ENCODE results near the gene GABRD. TPM values are rescaled to one million over a fixed set of nuclear protein-coding genes. Genes with fewer than 3 reads are reported as not detected.

GABRD gene
- polyA plus RNA-seq, 1 experiment: not detected

- H3K27me3 ChIP-seq (ENCODE audit: control insufficient read depth, insufficient read depth, low read length): peaks cover 2% of the 10 kb centered on the region; the same call in 1 of the 2 replicates
- no peak for TF ChIP-seq CTCF (IDR thresholded peaks at IDR 0.05; ENCODE audit: insufficient read depth, low read depth, low read length)
- CTCF ChIA-PET: interaction anchor here (0.8 to 1.4 kb wide), 2 partner anchors 10 to 48 kb away, joined by 5 read pairs; no protein-coding TSS in a partner anchor
- H3K4me3 ChIP-seq (ENCODE audit: low read depth, low read length): no peak overlapping the region
- POLR2A ChIA-PET: no interaction called here
- H3K36me3 ChIP-seq (ENCODE audit: control insufficient read depth, insufficient read depth, low read length): no peaks in the 10 kb centered on the region
- DNase-seq (ENCODE audit: low read depth): no peak
These were observed 22.9 kb upstream of the GABRD start for GRCh38 chr1:1996207-1996651.

- H3K36me3 ChIP-seq (ENCODE audit: control insufficient read depth, insufficient read depth, low read length): no peaks in the 10 kb centered on the region
- TF ChIP-seq CTCF (IDR thresholded peaks at IDR 0.05; ENCODE audit: insufficient read depth, low read depth, low read length): no peak
- H3K27me3 ChIP-seq (ENCODE audit: control insufficient read depth, insufficient read depth, low read length): peaks cover 2% of the 10 kb centered on the region; the same call in 1 of the 2 replicates
- DNase-seq (ENCODE audit: low read depth): no peak
- CTCF ChIA-PET: no interaction called here
- no peak overlapping the region for H3K4me3 ChIP-seq (ENCODE audit: low read depth, low read length)
- POLR2A ChIA-PET: no interaction called here
These were observed 21.6 kb upstream of the GABRD start for GRCh38 chr1:1997576-1997975.

- Histone ChIP-seq H3K36me3 (ENCODE audit: control insufficient read depth, insufficient read depth, low read length) (no peaks in the 10 kb centered on the region), H3K27me3 (ENCODE audit: control insufficient read depth, insufficient read depth, low read length) (peaks cover 12% of the 10 kb centered on the region), H3K4me3 (ENCODE audit: low read depth, low read length) (no peak overlapping the region)
- DNase-seq (ENCODE audit: low read depth): no peak
- no peak for TF ChIP-seq CTCF (IDR thresholded peaks at IDR 0.05; ENCODE audit: insufficient read depth, low read depth, low read length)
- CTCF ChIA-PET: no interaction called here
- POLR2A ChIA-PET: no interaction called here
These were observed 18.7 kb upstream of the GABRD start for GRCh38 chr1:2000432-2000831.

- no peaks in the 10 kb centered on the region for H3K36me3 ChIP-seq (ENCODE audit: control insufficient read depth, insufficient read depth, low read length)
- TF ChIP-seq CTCF (IDR thresholded peaks at IDR 0.05; ENCODE audit: insufficient read depth, low read depth, low read length): no peak
- ChIA-PET POLR2A (no interaction called here), CTCF (no interaction called here)
- H3K4me3 ChIP-seq (ENCODE audit: low read depth, low read length): no peak overlapping the region
- DNase-seq (ENCODE audit: low read depth): no peak
- peaks cover 12% of the 10 kb centered on the region for H3K27me3 ChIP-seq (ENCODE audit: control insufficient read depth, insufficient read depth, low read length)
These were observed 18.3 kb upstream of the GABRD start for GRCh38 chr1:2000850-2001249.

GRCh38 chr1:2001773-2002411, 17.3 kb upstream of the GABRD start:
- POLR2A ChIA-PET: no interaction called here
- no peaks in the 10 kb centered on the region for H3K36me3 ChIP-seq (ENCODE audit: control insufficient read depth, insufficient read depth, low read length)
- TF ChIP-seq CTCF (IDR thresholded peaks at IDR 0.05; ENCODE audit: insufficient read depth, low read depth, low read length): no peak
- no peak for DNase-seq (ENCODE audit: low read depth)
- H3K4me3 ChIP-seq (ENCODE audit: low read depth, low read length): no peak overlapping the region
- CTCF ChIA-PET: no interaction called here
- H3K27me3 ChIP-seq (ENCODE audit: control insufficient read depth, insufficient read depth, low read length): peaks cover 12% of the 10 kb centered on the region

All from BJ (cell line).